Activated CD8-positive, alpha-beta memory T cell treated with anti-CD3 and anti-CD28 coated beads for 1 hour (primary cell): ENCODE results near the gene TLX2.
"Not testable (repeated sequence)": the region's sequence is repeated elsewhere in the genome, so short reads cannot be mapped to it uniquely, and the experiment has no call there.

ENCODE experiments used
- DNase-seq, 2 donors: peaks; one replicate each; pipeline ENCODE4 v3.0.0-alpha.2; 2020; ENCODE audit warnings: low read depth in 1 of 2; ENCODE audit errors: extremely low read depth in 1 of 2

Gene TLX2

DNA sequence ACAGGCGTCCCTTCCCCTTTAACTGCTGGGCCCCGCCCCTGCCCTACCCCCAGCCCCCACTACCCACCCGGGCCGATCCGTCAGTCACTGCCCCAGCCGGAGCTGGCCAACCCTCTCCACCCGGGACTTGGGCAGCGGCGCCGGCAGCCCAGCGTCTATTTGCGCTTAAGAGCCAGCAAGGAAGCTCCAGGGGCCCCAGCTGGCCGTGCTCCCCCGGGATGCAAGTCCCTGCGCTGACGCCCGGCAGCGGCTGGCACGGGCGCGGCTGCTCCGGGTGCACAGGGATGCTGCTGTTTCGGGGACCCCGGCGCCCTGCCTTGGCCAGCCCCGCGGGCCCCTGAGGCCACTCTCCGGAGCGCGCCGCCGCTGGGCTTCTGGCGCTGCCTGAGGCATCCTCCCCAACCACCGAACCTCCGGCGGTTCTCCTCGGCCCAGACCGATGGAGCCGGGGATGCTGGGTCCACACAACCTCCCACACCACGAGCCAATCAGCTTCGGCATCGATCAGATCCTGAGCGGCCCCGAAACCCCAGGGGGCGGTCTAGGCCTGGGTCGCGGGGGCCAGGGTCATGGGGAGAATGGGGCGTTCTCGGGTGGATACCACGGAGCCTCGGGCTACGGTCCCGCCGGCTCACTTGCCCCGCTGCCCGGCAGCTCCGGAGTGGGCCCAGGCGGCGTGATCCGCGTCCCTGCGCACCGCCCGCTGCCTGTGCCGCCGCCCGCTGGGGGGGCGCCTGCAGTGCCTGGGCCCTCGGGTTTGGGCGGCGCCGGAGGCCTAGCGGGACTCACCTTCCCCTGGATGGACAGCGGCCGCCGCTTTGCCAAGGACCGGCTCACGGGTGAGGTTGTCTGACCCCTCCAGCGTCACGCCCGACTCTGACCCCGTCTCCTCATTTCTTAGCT, at the start of gene TLX2:
TSS of gene TLX2 (plus strand) at position 83 of the 903 bp plus-strand sequence. CDS start at position 440, 357 bp downstream.
- no peak for DNase-seq

DNA sequence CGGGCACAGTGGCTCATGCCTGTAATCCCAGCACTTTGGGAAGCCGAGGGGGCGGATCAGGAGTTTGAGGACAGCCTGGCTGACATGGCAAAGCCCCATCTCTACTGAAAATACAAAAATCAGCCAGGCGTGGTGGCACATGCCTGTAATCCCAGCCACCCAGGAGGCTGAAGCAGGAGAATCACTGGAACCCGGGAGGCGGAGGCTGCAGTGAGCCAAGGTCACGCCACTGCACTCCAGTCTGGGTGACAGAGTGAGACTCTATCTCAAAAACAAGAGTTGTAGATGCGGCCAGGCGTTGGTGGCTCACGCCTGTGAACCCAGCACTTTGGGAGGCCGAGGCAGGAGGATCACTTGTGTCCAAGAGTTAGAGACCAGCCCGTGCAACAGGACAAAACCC, 43.5 kb upstream of the TLX2 start:
- not testable (repeated sequence) for DNase-seq

GRCh38 chr2:74471332-74472065, 42.8 kb upstream of the TLX2 start:
- no peak for DNase-seq

- peak; percentile 94 to 97 for DNase-seq
Observed at GRCh38 chr2:74472086-74472944, 41.9 kb upstream of the TLX2 start, which contains the start of gene MRPL53. Gene MRPL53, minus strand, starts transcription at chr2:74472680. Its CDS starts 20 bp downstream, at chr2:74472660.

DNA sequence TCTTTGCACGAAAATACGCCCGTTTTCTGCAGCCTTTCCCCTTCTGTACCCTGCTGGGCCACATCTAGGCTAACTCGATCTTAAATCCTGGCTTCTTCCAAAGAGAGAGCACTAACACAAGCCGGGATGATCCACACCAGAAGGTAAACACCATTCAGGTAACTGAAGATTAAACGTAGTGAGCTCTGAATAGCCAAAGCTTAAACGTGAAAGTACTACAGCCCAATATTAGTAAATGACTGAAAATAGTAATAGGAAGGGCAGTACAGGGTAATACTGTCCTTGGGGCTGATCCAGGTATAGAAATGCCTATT, 41.3 kb upstream of the TLX2 start:
- DNase-seq: no peak

DNA sequence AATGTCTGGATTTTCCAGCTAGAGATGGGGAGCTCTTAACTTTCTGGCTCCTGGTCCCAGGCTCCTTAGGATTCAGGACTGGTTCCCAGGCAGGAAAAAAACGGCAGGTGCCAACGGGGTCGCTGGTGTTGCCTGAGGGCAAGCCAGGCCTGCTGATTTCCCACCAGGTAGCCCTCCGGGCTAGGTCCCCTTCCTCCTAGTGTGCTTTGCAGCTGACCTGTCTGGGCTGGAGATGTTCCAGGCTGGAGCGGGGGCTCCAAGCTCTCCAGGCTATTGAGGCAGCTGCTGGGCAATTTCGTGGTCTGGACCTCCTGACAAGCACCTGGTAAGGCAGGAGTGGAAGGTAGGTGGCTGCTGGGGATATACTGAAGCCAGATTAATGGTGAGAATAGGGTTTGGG, 39.8 kb upstream of the TLX2 start:
- no peak for DNase-seq

DNA sequence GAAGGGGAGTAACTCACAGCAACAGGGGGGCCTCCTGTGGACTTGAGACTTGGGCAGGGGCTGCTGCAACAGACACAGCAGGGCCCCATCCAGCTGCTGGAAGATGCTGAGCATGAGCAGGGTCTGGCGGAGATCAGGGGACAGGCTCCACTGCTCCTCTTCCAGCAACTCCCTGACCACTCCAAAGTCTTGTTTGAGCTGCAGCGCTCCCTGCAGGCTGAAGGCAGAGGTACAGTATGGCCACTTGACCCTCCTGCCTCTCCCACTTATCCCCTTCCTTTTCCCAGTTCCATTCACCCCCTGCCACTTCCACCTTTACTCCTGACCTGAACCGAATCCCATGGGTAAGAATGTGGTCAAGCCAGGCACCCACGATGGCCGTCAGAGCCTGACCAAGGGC, 39.4 kb upstream of the TLX2 start:
- DNase-seq: no peak

GRCh38 chr2:74481431-74481830, 32.8 kb upstream of the TLX2 start:
- no peak for DNase-seq

DNA sequence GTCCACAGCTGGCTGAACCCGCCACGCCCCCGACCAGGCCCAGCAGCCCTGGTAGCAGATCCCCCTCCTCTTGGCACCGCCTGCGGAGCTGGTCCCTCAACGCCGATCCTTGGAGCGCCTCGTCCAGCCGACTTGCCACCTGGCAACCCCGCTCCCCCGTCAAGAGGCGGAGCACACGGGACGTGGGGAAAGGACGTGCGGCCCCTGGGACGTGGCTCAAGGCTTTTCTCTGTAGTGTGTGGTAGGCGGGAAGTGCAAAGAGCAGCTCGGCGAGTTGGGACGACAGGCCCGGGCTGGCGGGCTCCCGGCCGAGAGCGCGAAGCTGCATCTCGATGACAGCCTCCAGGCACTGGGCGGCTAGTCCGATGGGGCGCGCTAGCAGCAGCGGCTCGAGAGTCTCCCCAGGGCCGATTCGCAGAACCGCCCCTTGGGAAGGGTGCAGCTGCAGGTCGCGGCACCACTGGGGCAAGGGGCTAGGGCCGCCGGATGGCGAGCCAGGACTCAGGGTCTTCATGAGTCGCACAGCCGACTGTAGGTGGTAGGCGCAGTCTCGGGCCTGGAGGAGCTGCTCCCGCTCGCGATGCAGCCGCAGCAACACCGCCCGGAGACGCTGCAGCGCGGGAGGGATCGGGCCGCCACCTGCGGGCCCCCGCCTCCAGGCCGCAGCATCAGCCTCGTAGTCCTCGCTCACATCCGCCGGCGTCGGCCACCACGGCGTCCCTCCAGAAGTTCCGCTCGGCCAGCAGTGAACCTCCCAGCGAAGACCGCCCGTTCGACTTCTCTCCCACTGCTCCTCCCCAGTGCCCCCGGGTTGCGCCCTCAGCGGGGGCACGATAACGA, 32.1 kb upstream of the TLX2 start:
- DNase-seq: peak in 1 of 2 donors; percentile 38

DNA sequence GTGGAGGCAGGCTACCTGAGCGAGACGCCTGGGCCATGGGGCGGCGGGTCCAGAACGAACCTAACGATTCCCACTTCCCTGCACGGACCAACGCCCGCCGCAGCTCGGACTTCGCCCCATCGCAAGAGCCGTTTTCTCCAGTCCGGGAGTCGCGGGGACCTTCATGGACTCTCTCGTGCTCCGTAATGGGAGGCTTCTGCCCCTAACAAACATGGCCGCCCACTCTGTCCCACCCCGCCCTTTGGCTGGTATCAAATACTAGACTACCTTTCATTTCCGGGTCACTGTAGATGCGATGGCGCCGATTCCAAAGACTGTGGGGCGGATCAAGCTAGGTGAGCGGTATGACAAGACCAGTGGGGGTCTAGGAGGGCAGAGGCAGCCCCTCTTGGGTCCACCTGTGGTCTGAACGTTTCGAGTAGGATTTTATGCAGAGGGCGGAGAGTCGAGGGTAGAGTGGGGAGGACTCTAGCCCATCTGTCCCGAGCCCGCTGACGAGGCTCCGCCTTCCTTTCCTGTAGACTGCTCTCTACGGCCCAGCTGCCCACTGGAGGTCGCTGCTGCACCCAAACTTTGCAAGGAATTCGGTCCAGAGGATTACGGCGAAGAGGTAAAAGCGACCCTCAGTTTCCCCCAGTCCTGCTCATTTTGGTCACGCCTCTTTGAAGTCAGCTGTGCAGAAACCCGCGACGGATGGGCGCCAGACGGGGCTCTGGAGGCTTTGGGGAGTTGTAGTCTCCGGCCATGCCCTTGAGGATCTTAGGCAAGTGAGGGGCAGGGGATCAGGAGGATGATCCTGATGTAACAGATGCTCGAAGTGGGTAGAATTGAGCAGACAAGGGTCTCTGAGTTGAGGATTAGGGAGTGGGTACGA, 31.2 kb upstream of the TLX2 start, which contains the start of the genes CCDC142 and TTC31:
TSS of gene CCDC142 (minus strand) at position 198 of the 874 bp plus-strand sequence. CDS start at position 37, 161 bp downstream.
TSS of gene TTC31 (plus strand) at position 281 of the 874 bp plus-strand sequence. CDS start at position 296, 15 bp downstream.
- DNase-seq: peak; percentile 83 to 90

DNA sequence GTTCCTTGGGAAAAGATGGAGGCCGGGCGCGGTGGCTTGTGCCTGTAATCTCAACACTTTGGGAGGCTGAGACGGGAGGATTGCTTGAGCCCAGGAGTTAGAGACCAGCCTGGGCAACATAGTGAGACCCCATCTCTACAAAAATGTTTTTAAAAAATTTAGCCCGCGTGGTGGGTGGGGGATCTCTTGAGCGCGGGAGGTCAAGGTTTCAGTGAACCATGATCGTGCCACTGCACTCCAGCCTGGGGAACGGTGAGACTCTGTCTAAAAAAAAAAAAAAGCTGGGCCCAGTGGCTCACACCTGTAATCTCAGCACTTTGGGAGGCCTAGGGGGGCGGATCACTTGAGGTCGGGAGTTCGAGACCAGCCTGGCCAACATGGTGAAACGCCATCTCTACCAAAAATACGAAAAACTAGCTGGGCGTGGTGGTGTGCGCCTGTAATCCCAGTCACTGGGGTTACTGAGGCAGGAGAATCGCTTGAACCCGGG, 30.5 kb upstream of the TLX2 start:
- not testable (repeated sequence) for DNase-seq

GRCh38 chr2:74486141-74486540, 28.1 kb upstream of the TLX2 start:
- DNase-seq: no peak

DNA sequence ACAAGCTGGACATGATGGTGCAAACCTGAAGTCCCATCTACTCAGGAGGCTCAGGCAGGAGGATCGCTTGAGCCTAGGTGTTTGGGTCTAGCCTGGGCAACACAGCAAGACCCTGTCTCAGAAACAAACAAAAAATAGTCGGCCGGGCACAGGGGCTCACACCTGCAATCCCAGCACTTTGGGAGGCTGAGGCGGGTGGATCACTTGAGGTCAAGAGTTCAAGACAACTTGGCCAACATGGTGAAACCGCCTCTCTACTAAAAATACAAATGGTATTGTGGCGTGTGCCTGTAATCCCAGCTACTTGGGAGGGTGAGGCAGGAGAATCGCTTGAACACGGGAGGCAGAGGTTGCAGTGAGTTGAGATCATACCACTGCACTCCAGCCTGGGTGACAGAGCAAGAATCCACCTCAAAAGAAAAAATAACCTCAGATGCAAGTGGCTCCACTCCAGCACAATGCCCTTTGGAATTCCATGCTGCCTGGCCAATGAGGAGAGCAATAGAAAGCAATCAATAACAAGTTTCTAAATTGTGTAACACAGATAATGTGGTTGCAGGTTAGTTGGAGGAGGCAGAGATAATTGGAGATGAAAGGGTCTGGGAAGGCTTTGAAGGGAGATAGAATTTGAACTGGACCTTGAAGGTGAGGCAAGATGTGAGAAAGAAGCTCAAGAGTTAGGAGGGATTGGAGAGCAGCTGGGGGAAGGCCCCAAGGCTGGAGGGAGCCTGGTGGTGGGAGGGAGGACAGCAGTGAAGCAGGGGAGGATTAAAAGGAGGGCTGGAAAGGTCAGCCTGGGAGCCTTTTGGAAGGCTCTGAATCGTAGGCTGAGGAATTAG, 25.4 kb upstream of the TLX2 start:
- no peak for DNase-seq

- DNase-seq: no peak
Observed at GRCh38 chr2:74489906-74490305, 24.3 kb upstream of the TLX2 start.

DNA sequence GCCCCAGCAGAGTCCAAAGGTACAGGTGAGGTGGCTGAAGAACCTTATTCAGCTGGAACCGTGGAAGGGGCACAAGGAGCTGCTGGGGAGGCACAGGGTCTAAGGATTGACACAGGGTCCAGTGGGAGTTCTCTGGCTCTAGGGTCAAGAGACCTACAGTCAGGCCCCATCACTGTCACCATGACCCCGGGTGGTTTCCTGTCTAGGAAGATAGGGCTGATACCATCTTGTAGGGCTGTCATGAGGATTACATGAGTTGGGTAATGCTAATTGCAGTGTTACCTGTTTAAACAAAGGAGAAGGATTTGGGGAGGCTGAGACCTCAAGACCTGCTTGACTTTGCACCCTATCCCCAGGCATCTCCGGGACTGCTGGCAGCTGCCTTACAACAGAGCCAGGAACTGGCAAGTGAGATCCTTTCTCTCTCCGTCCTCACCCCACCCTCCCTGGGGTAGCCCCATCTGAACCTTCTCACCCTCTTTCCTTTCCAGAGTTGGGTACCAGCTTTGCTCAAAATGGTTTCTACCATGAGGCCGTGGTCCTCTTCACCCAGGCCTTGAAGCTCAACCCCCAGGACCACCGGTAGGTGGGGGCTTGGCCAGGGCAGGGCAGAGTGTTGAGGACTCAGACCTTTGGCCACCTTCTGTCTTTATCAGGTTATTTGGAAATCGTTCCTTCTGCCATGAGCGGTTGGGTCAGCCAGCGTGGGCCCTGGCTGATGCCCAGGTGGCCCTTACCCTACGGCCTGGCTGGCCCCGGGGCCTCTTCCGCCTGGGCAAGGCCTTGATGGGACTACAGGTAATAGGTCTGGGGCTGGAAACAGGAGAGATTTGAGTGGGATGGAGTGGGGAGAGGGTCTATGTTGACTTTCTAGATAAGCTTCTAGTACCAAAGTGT, 22.4 kb upstream of the TLX2 start:
- DNase-seq: no peak

GRCh38 chr2:74493546-74493945, 20.7 kb upstream of the TLX2 start:
- DNase-seq: no peak

DNA sequence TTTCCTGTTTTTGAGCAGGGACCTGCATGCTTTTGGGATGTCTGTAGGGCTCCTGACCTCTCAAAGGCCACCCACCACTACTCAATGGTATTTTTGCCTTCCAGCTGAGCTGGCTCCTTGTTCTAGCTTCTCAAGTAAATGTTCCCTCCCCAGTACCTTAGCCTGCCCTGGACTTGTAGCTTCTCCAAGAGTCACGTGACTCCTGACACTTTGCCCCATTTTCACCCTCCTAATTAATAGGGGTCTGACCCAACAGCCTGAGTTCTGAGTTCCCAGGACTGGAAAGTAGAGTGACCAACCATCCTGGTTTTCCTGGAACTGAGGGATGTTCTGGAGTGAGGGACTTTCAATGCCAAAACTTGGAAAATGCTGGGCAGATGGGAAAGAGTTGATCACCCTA, 18.8 kb upstream of the TLX2 start:
- DNase-seq: no peak
